HepG2 (cell line): Measurements from ENCODE around the gene HNRNPA0. TPM values are rescaled to one million over a fixed set of nuclear protein-coding genes. Genes with fewer than 3 reads are reported as not detected.

Experiments
- NFIC ChIP-seq: IDR thresholded peaks from 2 replicates; pipeline ENCODE4 v1.6.1; 2012; ENCODE audit warnings: mild to moderate bottlenecking, low read length, inconsistent platforms
- NFRKB ChIP-seq: fragments of 450-650 bp; IDR thresholded peaks from 2 replicates; pipeline ENCODE4 v1.6.1; 2017
- SETDB1 ChIP-seq: sonication (generic); formaldehyde crosslinking; IDR thresholded peaks from 2 replicates; pipeline ENCODE4 v1.5.1; 2020; ENCODE audit warnings: missing genetic modification reagents, mild to moderate bottlenecking, borderline replicate concordance
- TOPORS ChIP-seq: sonication (generic); formaldehyde crosslinking; IDR thresholded peaks from 2 replicates; pipeline ENCODE4 v1.8.0; 2023; ENCODE audit warnings: mild to moderate bottlenecking, missing genetic modification reagents
- YY1 ChIP-seq: IDR thresholded peaks from 2 replicates; pipeline ENCODE4 v1.6.1; 2011; ENCODE audit warnings: low read length, low read depth, moderate library complexity, mild to moderate bottlenecking; ENCODE audit not compliant: insufficient read depth, insufficient replicate concordance
- ZNF121 ChIP-seq: sonication (generic); formaldehyde crosslinking; IDR thresholded peaks from 2 replicates; pipeline ENCODE4 v1.5.0; 2020; ENCODE audit warnings: mild to moderate bottlenecking, missing genetic modification reagents
- ZNF138 ChIP-seq: sonication (generic); formaldehyde crosslinking; IDR thresholded peaks from 2 replicates; pipeline ENCODE4 v1.5.0; 2020; ENCODE audit warnings: mild to moderate bottlenecking, low read depth, missing genetic modification reagents
- ZNF263 ChIP-seq: sonication (generic); formaldehyde crosslinking; IDR thresholded peaks from 2 replicates; pipeline ENCODE4 v1.4.0; 2020; ENCODE audit warnings: missing genetic modification reagents
- ZNF709 ChIP-seq: sonication (generic); formaldehyde crosslinking; IDR thresholded peaks from 2 replicates; pipeline ENCODE4 v1.5.0; 2020; ENCODE audit warnings: mild to moderate bottlenecking, missing genetic modification reagents
- polyA plus RNA-seq, 8 experiments: library from polyadenylated mRNA; depleted of rRNA in 3 of 8; stranded (reverse) in 7 of 8; unstranded in 1 of 8; fragments of >200 nt; fragmentation: Illumina TruSeq in 4 of 8; extraction: Trizol in 4 of 8; gene quantifications; 2 replicates each; pipeline versions ENCODE4 v1.2.1 to v1.2.3, GENCODE V29; 2011 to 2016; ENCODE audit warnings: low read depth in 4 of 8, missing spikeins in 1 of 8, mixed read lengths in 1 of 8; ENCODE audit not compliant: insufficient read depth in 1 of 8
- total RNA-seq, 5 experiments: library from RNA; depleted of rRNA; stranded (reverse); fragments of >200 nt; fragmentation: Illumina TruSeq; extraction: Trizol; gene quantifications; 2 replicates each; pipeline ENCODE4 v1.2.3, GENCODE V29; 2016; ENCODE audit warnings: low read depth in 1 of 5
- TF ChIP-seq, protein P1 (sequence below): sonication (generic); formaldehyde crosslinking; IDR thresholded peaks from 2 replicates; pipeline ENCODE4 v1.4.0; 2020; ENCODE audit warnings: mild to moderate bottlenecking, missing genetic modification reagents
- TF ChIP-seq, protein P2 (sequence below): sonication (generic); formaldehyde crosslinking; IDR thresholded peaks from 2 replicates; pipeline ENCODE4 v1.5.1; 2020; ENCODE audit warnings: mild to moderate bottlenecking, missing genetic modification reagents, moderate library complexity
- TF ChIP-seq, protein P3 (sequence below): sonication (generic); formaldehyde crosslinking; IDR thresholded peaks from 2 replicates; pipeline ENCODE4 v1.8.1; 2023; ENCODE audit warnings: mild to moderate bottlenecking, inconsistent platforms, moderate library complexity, missing genetic modification reagents, borderline replicate concordance
- TF ChIP-seq, protein P4 (sequence below): sonication (generic); formaldehyde crosslinking; IDR thresholded peaks from 2 replicates; pipeline ENCODE4 v1.8.0; 2022; ENCODE audit warnings: mild to moderate bottlenecking, missing genetic modification reagents
- TF ChIP-seq, protein P5 (sequence below): sonication (generic); formaldehyde crosslinking; IDR thresholded peaks from 2 replicates; pipeline ENCODE4 v1.5.1; 2020; ENCODE audit warnings: mild to moderate bottlenecking, missing genetic modification reagents, moderate library complexity
- TF ChIP-seq, protein P6 (sequence below): IDR thresholded peaks from 2 replicates; pipeline ENCODE4 v1.6.1; 2016; ENCODE audit warnings: mild to moderate bottlenecking, missing biosample characterization, missing genetic modification reagents
- TF ChIP-seq, protein P7 (sequence below): IDR thresholded peaks from 2 replicates; pipeline ENCODE4 v1.6.1; 2016; ENCODE audit warnings: missing compliant biosample characterization, missing genetic modification reagents, borderline replicate concordance
- TF ChIP-seq, protein P8 (sequence below): fragments of 450-650 bp; IDR thresholded peaks from 2 replicates; pipeline ENCODE4 v1.6.1; 2017

HNRNPA0 gene
- total and polyA plus RNA-seq, 2 of the 13 experiments (the other 11 are each of a cell fraction or from before 2014, with no cell fraction given) = 9.0 to 12.9 TPM

DNA sequence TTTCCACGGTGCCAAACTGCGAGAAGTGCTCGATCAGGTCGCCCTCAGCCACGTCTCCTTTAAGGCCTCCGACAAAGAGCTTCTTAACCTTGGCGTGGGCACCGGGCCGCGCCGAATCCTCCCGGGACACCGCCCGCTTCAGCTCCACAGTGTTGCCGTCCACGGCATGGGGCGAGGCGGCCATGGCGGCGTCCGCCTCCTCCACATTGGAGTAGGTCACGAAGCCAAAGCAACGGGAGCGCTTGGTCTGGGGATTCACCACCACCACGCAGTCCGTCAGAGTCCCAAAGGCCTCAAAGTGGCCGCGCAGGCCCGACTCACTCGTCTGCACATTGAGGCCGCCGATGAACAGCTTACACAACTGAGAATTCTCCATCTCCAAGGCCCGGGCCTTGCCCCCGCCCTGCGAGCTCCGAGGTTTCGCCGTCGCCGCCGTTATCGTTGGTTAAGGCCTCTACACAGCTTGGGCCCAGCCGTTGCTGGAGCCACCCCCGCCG lies 424 bp downstream of the HNRNPA0 start (continued):
- TF ChIP-seq, protein P1, sequence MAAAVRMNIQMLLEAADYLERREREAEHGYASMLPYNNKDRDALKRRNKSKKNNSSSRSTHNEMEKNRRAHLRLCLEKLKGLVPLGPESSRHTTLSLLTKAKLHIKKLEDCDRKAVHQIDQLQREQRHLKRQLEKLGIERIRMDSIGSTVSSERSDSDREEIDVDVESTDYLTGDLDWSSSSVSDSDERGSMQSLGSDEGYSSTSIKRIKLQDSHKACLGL (CRISPR knock-in tag) = peak; percentile 26
- TF ChIP-seq ZNF709 (CRISPR knock-in tag) = peak; percentile 61; the same call in 1 of the 2 replicates
- TF ChIP-seq, protein P2, sequence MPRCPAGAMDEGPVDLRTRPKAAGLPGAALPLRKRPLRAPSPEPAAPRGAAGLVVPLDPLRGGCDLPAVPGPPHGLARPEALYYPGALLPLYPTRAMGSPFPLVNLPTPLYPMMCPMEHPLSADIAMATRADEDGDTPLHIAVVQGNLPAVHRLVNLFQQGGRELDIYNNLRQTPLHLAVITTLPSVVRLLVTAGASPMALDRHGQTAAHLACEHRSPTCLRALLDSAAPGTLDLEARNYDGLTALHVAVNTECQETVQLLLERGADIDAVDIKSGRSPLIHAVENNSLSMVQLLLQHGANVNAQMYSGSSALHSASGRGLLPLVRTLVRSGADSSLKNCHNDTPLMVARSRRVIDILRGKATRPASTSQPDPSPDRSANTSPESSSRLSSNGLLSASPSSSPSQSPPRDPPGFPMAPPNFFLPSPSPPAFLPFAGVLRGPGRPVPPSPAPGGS (CRISPR knock-in tag) = no peak
- no peak for TF ChIP-seq NFIC
- TF ChIP-seq, protein P3, sequence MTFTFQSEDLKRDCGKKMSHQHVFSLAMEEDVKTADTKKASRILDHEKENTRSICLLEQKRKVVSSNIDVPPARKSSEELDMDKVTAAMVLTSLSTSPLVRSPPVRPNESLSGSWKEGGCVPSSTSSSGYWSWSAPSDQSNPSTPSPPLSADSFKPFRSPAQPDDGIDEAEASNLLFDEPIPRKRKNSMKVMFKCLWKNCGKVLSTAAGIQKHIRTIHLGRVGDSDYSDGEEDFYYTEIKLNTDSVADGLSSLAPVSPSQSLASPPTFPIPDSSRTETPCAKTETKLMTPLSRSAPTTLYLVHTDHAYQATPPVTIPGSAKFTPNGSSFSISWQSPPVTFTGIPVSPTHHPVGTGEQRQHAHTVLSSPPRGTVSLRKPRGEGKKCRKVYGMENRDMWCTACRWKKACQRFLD (CRISPR knock-in tag) = 0 out of 2 replicates have a peak, but pooled peaks have one; percentile 6
- TF ChIP-seq ZNF121 (CRISPR knock-in tag) = 0 out of 2 replicates have a peak, but pooled peaks have one; percentile 27
- TF ChIP-seq ZNF138 (CRISPR knock-in tag) = no peak
- TF ChIP-seq, protein P4, sequence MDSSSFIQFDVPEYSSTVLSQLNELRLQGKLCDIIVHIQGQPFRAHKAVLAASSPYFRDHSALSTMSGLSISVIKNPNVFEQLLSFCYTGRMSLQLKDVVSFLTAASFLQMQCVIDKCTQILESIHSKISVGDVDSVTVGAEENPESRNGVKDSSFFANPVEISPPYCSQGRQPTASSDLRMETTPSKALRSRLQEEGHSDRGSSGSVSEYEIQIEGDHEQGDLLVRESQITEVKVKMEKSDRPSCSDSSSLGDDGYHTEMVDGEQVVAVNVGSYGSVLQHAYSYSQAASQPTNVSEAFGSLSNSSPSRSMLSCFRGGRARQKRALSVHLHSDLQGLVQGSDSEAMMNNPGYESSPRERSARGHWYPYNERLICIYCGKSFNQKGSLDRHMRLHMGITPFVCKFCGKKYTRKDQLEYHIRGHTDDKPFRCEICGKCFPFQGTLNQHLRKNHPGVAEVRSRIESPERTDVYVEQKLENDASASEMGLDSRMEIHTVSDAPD (CRISPR knock-in tag) = peak; percentile 64; the same call in 1 of the 2 replicates
- TF ChIP-seq, protein P5, sequence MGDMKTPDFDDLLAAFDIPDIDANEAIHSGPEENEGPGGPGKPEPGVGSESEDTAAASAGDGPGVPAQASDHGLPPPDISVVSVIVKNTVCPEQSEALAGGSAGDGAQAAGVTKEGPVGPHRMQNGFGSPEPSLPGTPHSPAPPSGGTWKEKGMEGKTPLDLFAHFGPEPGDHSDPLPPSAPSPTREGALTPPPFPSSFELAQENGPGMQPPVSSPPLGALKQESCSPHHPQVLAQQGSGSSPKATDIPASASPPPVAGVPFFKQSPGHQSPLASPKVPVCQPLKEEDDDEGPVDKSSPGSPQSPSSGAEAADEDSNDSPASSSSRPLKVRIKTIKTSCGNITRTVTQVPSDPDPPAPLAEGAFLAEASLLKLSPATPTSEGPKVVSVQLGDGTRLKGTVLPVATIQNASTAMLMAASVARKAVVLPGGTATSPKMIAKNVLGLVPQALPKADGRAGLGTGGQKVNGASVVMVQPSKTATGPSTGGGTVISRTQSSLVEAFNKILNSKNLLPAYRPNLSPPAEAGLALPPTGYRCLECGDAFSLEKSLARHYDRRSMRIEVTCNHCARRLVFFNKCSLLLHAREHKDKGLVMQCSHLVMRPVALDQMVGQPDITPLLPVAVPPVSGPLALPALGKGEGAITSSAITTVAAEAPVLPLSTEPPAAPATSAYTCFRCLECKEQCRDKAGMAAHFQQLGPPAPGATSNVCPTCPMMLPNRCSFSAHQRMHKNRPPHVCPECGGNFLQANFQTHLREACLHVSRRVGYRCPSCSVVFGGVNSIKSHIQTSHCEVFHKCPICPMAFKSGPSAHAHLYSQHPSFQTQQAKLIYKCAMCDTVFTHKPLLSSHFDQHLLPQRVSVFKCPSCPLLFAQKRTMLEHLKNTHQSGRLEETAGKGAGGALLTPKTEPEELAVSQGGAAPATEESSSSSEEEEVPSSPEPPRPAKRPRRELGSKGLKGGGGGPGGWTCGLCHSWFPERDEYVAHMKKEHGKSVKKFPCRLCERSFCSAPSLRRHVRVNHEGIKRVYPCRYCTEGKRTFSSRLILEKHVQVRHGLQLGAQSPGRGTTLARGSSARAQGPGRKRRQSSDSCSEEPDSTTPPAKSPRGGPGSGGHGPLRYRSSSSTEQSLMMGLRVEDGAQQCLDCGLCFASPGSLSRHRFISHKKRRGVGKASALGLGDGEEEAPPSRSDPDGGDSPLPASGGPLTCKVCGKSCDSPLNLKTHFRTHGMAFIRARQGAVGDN = peak; percentile 5; the same call in 1 of the 2 replicates
- TF ChIP-seq, protein P6, sequence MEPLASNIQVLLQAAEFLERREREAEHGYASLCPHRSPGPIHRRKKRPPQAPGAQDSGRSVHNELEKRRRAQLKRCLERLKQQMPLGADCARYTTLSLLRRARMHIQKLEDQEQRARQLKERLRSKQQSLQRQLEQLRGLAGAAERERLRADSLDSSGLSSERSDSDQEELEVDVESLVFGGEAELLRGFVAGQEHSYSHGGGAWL = 0 out of 2 replicates have a peak, but pooled peaks have one; percentile 25
- 0 out of 2 replicates have a peak, but pooled peaks have one; percentile 9 for TF ChIP-seq ZNF263 (CRISPR knock-in tag)
- TF ChIP-seq, protein P7, sequence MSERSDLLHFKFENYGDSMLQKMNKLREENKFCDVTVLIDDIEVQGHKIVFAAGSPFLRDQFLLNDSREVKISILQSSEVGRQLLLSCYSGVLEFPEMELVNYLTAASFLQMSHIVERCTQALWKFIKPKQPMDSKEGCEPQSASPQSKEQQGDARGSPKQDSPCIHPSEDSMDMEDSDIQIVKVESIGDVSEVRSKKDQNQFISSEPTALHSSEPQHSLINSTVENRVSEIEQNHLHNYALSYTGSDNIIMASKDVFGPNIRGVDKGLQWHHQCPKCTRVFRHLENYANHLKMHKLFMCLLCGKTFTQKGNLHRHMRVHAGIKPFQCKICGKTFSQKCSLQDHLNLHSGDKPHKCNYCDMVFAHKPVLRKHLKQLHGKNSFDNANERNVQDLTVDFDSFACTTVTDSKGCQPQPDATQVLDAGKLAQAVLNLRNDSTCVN (CRISPR knock-in tag) = 0 out of 2 replicates have a peak, but pooled peaks have one; percentile 7
- TF ChIP-seq SETDB1 = no peak
- TF ChIP-seq, protein P8, sequence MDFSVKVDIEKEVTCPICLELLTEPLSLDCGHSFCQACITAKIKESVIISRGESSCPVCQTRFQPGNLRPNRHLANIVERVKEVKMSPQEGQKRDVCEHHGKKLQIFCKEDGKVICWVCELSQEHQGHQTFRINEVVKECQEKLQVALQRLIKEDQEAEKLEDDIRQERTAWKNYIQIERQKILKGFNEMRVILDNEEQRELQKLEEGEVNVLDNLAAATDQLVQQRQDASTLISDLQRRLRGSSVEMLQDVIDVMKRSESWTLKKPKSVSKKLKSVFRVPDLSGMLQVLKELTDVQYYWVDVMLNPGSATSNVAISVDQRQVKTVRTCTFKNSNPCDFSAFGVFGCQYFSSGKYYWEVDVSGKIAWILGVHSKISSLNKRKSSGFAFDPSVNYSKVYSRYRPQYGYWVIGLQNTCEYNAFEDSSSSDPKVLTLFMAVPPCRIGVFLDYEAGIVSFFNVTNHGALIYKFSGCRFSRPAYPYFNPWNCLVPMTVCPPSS = no peak
- TF ChIP-seq YY1 = peak; percentile 39
- TF ChIP-seq NFRKB = no peak
- no peak for TF ChIP-seq TOPORS (CRISPR knock-in tag)
